D721Med (cell line): ENCODE results near the gene SH3RF3.
A peak's percentile ranks its signal among the peaks of the same experiment; 100 is the strongest.

ENCODE experiments used
- DNase-seq: peaks from one replicate; pipeline ENCODE4 v3.0.0; 2011; ENCODE audit warnings: low spot score; ENCODE audit not compliant: insufficient read length
- FAIRE-seq: peaks from 2 replicates; lab custom pipeline; 2011; peaks lifted over from hg19 to GRCh38; lab: Jason Lieb, UNC
- CTCF ChIP-seq: IDR thresholded peaks from 2 replicates; pipeline ENCODE4 v1.5.1; 2012; ENCODE audit warnings: mild to moderate bottlenecking, control low read depth; ENCODE audit not compliant: insufficient read depth; ENCODE audit errors: missing control alignments

Gene SH3RF3

GRCh38 chr2:109439986-109440385 lies 311.0 kb downstream of the SH3RF3 start:
- FAIRE-seq (no peak), DNase-seq (no peak)

DNA sequence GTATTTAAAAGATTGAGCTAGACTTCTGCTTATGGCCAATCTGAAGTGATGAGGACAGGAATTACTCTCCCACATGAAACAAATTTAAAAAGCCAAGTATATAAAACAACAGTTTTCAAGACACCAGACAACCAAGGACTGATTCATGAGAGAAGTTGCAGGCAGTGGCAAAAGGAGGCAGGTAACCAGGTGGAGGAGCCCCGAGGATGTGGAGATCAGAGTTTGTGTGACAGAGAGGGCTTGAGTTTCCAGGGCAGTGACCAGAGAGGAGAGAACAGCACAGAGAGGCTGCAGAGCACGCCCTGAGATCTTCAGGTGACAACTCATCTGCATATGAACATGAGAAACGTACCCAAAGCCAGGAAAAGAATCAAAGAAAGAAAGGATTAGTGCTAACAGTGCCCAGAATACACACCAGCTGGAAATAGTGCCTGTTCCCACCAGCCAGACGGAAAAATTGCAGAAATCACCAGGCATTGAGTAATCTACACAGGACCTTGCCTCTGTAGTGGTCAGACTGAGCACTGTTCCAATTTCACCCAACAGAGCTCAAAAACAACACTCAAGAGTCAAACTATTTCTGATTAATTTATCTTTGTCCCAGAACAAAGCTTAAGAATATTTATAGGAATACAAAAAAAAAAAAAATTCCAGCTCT lies 311.6 kb downstream of the SH3RF3 start:
- no peak for TF ChIP-seq CTCF
- DNase-seq (no peak), FAIRE-seq (no peak)

More at GRCh38 chr2:109439986-109440385, 311.0 kb downstream of the SH3RF3 start:
- TF ChIP-seq CTCF, result no peak

DNA sequence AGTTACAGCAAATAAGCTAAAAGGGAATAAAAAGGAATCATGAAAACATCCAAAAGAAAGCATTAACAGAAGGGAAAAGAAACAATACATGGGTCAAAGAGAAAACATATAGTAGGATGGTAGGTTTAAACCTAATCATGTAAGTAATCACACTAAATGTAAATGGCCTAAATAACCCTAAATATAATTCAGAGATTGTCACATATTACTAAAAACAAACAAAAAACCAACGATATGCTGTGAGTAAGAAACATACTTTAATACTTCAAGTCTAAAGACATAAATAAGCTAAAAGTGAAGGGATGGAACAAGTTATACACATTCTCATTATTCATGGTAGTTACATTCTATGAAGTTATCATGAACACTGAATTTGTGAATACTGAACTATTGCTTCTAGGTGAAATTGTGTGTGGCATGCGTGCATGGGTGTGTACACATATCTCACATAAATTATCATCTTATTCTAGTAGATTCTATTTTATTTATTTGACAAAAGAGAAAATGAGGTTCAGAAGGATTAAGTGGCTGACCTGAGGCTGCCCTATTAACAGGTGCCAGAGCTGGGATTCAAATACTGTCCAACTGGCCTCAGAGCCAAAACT lies 313.8 kb downstream of the SH3RF3 start:
- no peak for TF ChIP-seq CTCF
- FAIRE-seq (no peak), DNase-seq (no peak)

DNA sequence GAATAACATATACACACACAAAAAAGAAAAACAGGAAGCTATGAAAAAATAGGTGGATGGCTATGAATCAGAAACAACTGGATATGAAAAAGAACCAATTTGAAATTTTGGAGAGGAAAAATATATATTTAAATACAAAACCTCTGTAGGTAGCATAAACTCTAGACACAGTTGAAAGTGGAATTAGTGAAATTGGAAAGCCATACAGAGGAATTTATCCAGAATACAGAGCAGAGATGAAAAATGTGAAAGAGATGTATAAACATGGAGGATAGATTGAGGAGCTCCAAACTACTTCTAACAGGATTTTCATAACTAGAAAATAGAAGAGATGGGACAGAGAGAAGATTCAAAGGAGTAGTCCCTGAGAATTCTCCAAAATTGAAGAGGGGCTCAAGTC lies 315.9 kb downstream of the SH3RF3 start:
- TF ChIP-seq CTCF, result no peak
- FAIRE-seq, result no peak
- DNase-seq, result no peak

DNA sequence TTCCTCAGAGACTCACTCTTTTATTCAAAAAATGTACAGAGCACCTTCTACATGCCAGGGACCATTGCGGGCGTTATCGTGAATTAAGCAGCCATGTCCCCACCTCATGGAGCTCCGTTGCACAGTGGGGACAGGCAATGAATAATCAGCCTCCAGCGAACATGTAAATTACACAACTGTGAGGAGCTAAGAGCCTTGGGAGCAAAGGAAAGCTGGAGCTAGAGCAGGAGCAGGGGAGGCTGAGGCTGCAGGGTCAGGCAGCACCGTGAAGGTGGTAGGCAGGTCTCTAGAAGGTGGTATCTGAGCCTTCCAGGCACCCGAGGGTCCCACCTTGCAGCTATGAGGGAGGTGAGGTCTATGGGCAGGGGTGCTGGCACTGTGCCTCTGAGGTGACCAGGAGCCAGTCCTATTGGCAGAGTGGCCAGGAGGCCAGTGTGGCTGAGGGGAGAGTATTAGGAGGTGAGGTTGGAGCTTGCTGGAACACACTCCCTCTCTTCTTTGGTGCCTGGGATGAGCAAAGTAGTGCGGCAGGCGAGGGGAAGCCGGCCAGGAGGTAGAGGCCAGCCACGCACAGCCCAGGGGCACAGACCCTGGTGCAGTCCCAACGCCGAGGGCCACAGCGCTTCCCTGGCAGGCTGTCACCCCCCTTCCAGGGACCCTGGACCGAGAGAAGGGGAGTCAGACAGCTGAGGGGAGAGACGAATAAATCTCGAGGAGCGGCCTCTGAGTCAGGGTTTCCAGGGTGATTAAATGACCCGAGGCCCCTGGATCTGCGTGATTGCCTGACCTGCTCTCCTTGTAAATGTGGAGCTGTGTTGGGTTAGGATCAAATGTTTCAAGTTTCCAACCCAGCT lies 317.5 kb downstream of the SH3RF3 start:
- DNase-seq (no peak), FAIRE-seq (no peak)
- TF ChIP-seq CTCF, result no peak

- peak; percentile 44 for DNase-seq
- no peak for TF ChIP-seq CTCF
- no peak for FAIRE-seq
These were observed 318.3 kb downstream of the SH3RF3 start for GRCh38 chr2:109447251-109447661.
